ENCODE measurements around the gene TMEM145.
A peak's percentile ranks its signal among the peaks of the same experiment; 100 is the strongest.

TMEM145 gene

DNA sequence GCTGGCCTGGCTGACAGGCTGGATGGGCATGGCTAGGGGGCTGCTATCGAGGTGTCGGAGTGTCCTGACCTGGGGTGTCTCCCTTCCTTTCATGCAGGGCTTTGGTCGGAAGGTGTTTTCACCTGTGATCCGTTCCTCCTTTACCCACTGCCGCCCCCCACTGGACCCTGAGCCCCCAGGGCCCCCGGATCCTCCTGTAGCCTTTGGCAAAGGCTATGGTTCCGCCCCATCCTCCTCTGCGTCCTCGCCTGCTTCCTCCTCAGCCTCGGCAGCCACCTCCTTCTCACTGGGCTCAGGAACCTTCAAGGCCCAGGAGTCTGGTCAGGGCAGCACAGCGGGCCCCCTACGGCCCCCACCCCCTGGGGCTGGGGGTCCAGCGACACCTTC lies 23.0 kb upstream of the TMEM145 start:
- no peak for ATAC-seq

DNA sequence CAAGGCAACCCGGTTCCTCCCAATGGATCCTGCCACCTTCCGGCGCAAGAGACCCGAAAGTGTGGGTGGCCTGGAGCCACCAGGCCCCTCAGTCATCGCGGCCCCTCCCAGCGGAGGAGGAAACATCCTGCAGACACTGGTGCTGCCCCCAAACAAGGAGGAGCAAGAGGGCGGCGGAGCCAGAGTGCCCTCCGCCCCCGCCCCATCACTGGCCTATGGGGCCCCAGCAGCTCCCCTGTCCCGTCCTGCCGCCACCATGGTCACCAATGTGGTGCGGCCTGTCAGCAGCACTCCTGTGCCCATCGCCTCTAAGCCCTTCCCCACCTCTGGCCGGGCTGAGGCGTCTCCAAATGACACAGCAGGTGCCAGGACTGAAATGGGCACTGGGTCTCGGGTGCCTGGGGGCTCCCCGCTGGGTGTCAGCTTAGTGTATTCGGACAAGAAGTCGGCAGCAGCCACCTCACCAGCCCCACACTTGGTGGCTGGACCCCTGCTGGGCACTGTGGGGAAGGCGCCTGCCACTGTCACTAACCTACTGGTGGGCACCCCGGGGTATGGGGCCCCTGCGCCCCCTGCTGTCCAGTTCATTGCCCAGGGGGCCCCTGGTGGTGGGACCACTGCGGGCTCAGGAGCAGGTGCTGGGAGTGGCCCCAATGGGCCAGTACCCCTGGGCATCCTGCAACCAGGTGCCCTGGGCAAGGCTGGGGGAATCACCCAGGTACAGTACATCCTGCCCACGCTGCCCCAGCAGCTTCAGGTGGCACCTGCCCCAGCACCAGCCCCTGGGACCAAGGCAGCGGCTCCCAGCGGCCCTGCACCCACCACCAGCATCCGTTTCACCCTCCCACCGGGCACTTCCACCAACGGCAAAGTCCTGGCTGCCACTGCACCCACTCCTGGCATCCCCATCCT lies 22.3 kb upstream of the TMEM145 start:
- ATAC-seq = peak; percentile 70 to 71

DNA sequence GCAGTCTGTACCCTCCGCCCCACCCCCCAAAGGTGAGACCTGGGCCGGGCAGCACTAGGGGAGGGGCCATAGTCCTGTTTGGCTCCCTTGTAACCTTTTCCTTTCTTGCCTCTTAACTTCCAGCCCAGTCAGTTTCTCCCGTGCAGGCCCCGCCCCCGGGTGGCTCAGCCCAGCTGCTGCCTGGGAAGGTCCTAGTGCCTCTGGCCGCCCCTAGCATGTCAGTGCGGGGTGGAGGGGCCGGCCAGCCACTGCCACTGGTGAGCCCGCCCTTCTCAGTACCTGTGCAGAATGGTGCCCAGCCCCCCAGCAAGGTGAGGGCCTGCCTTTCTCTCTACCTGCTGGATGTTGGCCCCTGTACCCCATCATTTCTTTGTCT lies 21.7 kb upstream of the TMEM145 start:
- no peak for ATAC-seq

DNA sequence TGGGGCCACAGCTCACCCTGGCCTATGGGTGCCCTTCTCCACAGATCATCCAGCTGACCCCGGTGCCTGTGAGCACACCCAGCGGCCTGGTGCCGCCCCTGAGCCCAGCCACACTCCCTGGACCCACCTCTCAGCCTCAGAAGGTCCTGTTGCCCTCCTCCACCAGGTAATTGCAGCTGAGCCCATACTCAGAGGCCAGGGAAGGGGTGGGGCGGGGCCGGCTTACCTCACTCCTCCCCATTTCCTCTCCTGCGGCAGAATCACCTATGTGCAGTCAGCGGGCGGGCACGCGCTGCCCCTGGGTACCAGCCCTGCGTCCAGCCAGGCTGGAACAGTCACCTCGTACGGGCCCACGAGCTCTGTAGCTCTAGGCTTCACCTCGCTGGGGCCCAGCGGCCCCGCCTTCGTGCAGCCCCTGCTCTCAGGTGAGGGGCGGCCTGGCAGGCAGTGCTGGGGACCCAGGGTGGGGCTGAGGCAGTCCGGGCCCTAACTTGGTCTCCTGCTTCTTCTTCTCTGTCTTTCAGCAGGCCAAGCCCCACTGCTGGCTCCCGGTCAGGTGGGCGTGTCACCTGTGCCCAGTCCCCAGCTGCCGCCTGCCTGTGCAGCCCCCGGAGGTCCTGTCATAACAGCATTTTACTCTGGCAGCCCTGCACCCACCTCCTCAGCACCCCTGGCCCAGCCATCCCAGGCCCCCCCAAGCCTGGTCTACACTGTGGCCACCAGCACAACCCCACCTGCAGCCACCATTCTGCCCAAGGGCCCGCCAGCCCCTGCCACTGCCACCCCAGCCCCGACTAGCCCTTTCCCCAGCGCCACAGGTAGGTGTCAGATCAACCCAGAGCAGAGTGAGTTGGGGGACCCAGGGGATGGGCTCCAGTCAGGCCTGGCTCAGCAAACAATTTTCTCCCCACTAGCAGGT lies 20.8 kb upstream of the TMEM145 start:
- ATAC-seq = no peak

DNA sequence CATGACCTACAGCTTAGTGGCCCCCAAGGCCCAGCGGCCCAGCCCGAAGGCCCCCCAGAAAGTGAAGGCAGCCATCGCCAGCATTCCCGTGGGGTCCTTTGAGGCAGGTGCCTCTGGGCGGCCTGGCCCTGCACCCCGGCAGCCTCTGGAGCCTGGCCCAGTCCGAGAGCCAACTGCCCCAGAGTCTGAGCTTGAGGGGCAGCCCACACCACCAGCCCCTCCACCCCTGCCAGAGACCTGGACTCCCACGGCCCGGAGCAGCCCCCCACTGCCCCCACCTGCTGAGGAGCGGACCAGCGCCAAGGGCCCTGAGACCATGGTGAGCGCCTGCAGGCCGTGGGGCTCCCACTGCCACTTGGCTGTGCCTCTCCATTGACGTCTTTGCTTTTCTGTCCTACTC lies 20.1 kb upstream of the TMEM145 start:
- no peak for ATAC-seq

DNA sequence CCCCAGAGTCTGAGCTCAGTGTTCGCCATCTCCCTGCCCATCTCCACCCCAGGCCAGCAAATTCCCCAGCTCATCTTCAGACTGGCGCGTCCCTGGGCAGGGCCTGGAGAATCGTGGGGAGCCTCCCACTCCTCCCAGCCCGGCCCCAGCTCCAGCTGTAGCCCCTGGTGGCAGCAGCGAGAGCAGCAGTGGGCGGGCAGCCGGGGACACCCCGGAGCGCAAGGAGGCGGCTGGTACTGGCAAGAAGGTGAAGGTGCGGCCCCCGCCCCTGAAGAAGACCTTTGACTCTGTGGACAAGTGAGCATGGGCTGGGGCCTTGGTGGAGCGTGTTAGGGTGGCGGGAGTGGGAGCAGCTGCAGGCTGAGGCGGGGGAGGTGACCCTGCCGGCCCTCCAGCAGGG lies 19.6 kb upstream of the TMEM145 start:
- no peak for ATAC-seq

DNA sequence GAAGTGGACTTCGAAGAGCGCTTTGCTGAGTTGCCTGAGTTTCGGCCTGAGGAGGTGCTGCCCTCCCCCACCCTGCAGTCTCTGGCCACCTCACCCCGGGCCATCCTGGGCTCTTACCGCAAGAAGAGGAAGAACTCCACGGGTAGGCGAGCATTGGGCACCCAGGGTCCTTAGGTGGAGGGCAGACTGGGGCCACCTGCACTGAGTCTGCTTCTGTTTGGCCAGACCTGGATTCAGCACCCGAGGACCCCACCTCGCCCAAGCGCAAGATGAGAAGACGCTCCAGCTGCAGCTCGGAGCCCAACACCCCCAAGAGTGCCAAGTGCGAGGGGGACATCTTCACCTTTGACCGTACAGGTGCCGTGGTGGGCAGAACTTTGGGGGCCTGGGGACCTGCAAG lies 19.2 kb upstream of the TMEM145 start:
- no peak for ATAC-seq

DNA sequence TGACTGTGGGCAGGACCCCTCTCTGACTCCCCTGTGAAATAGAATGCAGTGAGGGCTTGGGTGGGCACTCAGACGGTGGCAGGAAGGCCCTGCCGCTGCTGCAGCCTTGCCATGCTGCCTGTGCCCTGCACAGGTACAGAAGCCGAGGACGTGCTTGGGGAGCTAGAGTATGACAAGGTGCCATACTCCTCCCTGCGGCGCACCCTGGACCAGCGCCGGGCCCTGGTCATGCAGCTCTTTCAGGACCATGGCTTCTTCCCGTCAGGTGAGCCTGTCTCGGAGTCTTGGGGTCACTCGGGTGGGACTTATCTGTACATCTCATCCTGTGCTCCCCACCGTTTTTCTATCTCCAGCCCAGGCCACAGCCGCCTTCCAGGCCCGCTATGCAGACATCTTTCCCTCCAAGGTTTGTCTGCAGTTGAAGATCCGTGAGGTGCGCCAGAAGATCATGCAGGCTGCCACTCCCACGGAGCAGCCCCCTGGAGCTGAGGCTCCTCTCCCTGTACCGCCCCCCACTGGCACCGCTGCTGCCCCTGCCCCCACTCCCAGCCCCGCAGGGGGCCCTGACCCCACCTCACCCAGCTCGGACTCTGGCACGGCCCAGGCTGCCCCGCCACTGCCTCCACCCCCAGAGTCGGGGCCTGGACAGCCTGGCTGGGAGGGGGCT lies 18.5 kb upstream of the TMEM145 start:
- ATAC-seq = no peak

DNA sequence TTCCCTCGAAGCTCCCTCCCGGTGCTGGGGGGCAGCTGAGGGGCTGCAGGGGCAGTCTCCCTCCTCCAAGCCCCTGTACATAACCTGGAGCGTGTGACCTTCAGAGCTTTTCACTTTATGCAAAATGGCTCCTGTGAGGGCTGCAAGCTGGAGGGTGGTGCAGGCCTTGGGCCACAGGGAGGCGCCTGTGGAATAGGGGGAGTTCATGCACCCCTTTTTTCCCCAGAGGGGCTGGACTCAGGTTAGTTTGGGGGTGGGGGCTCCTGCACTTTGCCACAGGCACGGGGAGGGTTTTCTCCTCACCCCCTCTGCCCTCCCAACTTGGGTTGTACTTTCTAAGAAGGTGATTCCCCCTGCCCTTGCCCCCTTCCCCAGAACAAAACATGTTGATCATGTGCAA lies 17.8 kb upstream of the TMEM145 start:
- ATAC-seq = no peak

DNA sequence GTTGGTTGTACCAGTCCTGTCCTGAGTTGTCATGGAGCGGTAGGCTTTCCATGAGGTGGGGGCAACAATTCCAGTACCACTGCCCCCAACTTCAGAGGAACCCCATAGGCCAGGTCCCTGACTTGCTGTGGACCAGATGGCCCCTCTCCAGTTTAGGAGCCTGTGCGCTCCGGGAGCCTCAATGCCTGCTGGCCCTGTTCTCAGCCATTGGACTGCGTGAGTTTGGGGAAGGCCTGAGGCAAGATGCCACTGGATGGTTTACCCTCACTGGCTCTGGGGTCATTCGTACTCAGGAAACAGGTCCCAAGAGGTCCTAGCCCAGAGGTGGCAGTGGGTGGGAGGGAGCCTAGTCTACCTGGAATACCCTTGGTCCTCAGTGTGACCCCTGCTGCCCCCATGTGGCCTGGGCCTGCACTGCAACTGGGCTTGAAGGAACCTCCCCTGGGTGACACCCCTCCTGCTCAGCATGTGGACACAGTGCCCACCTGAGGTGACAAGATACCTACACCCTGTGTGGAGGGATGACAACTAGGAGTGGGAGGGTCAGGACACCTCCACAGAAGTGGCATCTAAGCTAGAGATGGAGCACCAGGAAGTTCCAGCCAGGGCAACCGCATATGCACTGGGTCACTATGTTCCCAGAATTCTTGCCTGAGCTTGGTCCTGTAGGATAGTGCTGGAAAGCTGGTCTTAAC lies 17.1 kb upstream of the TMEM145 start:
- peak; percentile 86 to 90 for ATAC-seq

DNA sequence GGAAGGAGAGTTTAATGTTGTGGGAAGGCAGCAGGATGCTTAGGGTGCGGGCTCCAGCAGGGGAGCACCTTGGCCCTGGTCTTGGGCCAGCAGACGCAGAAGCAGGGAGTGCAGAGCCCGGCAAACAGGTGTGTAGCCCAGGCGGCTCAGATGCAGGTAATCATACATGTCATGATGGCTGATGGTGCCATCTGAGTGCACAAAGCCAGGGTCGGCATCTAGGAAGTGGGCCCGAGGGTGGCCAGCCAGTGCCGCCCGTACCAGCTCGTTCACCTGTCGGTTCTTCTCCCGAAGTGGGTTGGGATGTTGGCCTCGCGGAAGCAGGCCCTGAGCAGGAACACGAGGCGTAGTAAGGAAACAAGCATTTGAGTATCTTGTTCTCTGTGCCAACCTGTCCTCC lies 16.1 kb upstream of the TMEM145 start:
- no peak for ATAC-seq

DNA sequence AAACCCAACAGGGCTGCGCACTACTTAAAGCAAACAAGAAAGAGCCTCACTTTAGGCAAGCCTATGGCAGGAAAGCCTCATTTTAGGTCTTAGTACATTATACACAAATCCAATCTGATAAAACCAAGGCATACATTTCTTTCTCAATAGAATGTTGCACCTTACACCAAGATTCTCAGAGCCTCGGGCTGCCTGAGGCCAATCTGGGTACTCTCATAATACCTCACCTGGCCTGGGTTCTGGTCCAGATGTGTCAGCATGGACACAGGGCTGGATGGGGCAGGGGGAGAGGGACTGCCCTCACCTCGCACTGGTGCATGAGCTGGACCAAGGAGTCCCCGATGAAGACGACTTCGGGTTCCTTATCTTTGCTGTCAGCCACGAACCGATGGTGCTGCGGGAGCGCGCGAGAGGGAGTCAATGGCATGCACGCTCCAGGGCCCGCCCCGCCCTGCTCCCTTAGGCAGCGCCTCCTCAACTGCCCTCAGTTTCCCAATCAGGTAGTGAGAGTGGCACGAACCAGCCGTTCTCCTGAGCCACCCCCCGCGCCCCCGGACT lies 11.4 kb upstream of the TMEM145 start, which contains the start of gene PRR19:
TSS of gene PRR19 (plus strand) at position 487 of the 558 bp plus-strand sequence. CDS start 7,453 bp downstream, outside the sequence.
- ATAC-seq = peak; percentile 5 to 23

DNA sequence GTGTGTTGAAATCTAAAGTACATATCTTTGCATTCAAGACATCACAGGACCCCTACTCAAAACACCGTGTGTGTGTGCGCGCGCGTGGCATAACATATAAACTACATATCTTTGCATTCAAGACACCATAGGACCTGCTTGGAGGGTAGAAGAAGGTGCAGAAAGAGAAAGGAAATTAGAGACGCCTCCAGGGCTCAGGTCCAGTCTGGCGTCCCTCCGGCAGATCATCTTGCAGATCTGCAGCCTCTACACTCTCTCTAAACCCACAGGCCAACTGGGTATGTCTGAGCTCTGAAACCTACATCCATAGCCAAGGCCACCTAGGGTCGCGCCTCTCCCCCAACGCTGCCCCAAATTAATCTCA lies 10.0 kb upstream of the TMEM145 start:
- ATAC-seq = no peak

DNA sequence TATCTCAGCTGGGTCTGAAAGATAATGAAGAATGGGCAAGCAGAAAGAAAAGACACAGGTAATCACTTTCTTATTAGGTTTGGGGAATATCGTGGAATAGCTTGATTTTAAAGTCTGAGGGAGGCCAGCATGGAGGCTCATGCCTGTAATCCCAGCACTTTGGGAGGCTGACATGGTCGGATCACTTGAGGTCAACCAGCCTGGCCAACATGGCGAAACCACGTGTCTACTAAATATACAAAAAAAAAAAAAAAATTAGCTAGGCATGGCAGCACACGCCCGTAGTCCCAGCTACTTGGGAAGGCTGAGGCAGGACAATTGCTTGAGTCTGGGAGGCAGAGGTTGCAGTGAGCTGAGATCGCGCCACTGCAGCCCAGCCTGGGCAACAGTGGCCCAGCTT lies 9.2 kb upstream of the TMEM145 start:
- no peak for ATAC-seq

DNA sequence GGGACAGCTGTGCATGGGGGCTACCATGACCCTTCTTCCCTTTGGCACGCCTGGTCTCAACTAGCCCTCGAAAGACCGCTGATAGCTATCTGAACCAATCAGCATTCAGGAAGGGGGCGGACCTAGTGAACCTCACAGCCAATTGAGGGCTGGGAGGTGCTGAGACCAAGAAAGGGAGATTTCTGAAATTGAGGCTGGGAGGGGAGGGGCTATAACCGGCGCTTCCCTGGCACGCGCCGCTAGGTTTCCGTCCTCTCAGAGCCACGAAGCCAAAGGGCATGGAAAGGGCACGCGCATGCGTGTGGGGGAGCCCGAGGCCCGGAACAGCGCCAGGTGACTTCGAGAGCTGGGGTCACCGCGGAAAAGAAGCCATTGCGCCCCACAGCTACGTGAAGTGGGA lies 6.5 kb upstream of the TMEM145 start:
- ATAC-seq = no peak

DNA sequence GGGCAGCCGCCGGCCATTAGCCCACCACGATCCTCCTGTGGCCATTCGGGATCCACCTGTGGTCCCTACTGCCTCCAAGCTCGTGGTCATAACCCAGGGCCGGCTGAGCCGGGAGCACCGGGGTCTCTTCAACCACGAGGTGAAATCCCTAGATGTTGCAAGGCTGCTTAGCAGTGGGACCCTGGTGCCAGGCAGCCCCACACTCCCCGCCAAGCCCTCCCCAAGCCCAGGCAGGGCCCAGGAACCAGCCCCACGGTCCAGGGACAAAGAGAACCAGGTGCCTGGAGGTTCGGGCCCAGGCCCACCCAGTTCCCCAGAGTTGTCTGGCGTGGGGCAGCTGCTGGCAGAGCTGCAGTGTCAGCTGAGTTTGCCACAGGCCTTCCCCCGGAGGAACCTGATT lies 3.4 kb upstream of the TMEM145 start:
- ATAC-seq = no peak

DNA sequence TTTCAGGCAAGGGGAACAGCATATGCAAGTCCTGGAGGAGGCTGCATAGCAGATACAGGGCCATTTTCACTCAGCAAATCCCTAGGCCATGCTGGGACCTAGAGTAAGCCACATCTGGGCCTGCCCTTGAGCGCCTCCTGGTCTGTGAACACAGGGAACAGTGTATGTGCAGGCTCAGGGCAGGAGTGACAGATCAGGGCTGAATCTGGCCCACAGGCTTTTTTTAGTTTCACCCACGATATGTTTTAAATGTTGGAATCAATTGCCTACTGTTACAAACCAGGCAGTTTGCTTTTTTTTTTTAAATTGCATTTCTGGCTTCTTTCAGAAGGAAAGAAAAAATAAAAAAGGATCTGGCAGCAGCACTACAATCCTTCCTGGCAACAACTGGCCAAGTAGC lies 1.5 kb upstream of the TMEM145 start:
- ATAC-seq = no peak

DNA sequence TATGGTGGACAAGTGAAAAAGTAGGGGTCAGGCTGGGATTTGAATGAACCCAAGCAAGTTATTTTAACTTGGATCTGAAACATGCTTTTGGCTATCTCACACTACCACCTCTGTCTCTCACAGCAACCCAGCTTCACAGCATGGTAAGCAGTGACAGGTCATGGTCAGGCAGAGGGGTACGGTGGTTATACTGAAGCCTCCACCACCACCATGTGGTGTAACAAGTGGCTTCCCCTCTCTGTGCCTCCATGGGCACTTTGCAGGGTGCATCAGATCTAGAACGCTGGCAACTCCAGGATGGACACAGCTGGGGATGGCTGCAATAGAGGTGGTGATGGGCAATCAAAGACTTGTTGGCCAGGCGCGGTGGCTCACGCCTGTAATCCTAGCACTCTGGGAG lies 739 bp upstream of the TMEM145 start:
- ATAC-seq = no peak

DNA sequence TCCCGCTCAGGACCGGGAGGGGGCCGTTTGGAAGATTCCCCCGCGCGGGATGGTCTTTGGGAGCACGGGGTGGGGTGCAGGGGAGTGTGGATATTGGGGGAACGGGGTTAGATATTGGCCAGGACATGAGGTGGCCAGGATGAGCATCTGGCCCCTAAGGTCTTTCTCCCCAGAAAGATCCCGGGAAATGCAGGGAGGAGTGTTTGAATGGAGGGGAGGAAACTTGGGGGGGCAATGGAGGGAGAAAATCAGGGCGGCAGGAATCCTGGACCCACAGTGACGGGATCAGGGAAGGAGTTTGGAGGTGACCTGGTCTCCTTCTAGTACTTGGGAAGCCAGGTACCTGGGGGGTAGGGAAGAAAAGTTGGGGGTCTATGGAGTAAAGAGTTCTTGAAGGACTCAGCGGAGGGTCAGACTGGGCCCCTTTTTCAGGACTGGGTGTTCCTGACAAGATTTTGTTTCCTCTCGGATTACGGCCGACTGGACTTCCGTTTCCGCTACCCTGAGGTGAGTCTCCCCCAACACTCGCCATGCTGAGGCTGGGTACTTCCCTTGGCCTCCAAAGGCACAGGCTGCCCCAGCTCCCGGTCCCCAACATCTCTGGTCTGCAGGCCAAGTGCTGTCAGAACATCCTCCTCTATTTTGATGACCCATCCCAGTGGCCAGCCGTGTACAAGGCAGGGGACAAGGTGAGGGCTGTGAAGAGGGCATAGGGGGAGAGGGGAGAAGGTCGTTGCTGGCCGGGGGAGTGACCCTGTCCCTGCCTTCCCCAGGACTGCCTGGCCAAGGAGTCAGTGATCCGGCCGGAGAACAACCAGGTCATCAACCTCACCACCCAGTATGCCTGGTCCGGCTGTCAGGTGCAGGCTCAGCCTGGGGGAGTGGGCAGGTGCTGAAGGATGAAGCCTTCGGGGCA lies 989 bp downstream of the TMEM145 start:
- no peak for ATAC-seq

DNA sequence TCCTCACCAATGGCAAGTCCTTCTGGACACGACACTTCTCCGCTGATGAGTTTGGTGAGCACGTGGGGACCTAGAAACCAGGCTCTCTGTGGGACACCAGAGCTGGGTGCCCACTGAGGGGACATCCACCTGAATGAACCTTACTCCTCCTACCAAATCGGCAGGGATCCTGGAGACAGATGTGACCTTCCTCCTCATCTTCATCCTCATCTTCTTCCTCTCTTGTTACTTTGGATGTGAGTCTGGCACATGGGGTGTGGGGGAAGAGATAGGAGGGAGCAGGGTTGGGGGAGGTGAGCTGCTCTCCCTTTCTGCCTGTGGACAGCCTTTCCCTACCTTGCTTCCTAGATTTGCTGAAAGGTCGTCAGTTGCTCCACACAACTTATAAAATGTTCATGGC lies 1.9 kb downstream of the TMEM145 start:
- no peak for ATAC-seq

All from activated CD4-positive, CD25-positive, alpha-beta regulatory T cell treated with anti-CD3 and anti-CD28 coated beads, Interleukin-2, amount 50 U/mL, for 24 hours (primary cell).